Activated T-cell treated with anti-CD3 and anti-CD28 coated beads, Interleukin-2, amount 50 U/mL, for 24 hours (primary cell): Measurements from ENCODE around the gene RAD51AP2.
"Not testable (repeated sequence)": the region's sequence is repeated elsewhere in the genome, so short reads cannot be mapped to it uniquely, and the experiment has no call there.

ENCODE experiments used
- DNase-seq: peaks from one replicate; pipeline ENCODE4 v3.0.0-alpha.2; 2020
- H3K27ac Mint-ChIP-seq: 2 replicates; pipeline ENCODE4 v1.8.0; 2020; ENCODE audit warnings: mild to moderate bottlenecking, mixed read lengths
- H3K27me3 Mint-ChIP-seq: 2 replicates; pipeline ENCODE4 v1.8.0; 2020; ENCODE audit warnings: mixed read lengths
- H3K36me3 Mint-ChIP-seq: 2 replicates; pipeline ENCODE4 v1.8.0; 2020; ENCODE audit warnings: low read depth, mixed read lengths
- H3K4me1 Mint-ChIP-seq: 2 replicates; pipeline ENCODE4 v1.8.0; 2020; ENCODE audit warnings: low read depth, mixed read lengths
- H3K4me3 Mint-ChIP-seq: 2 replicates; pipeline ENCODE4 v1.8.0; 2020; ENCODE audit warnings: mild to moderate bottlenecking, moderate library complexity, mixed read lengths
- H3K9me3 Mint-ChIP-seq: 2 replicates; pipeline ENCODE4 v1.8.0; 2020; ENCODE audit warnings: mixed read lengths

RAD51AP2 gene

GRCh38 chr2:17518212-17519154 is at the start of gene RAD51AP2:
Gene RAD51AP2, minus strand, starts transcription at chr2:17518440. Its CDS starts 25 bp downstream, at chr2:17518415.
- peak; percentile 28 for DNase-seq
- Mint-ChIP-seq H3K4me3 (no peak within 1 kb of the TSS), H3K9me3 (peaks cover 2% of the 10 kb centered on the region), H3K27ac (no peak within 1 kb of the TSS), H3K36me3 (no peaks in the 10 kb centered on the region), H3K4me1 (no peaks in the 10 kb centered on the region), H3K27me3 (peaks cover 35% of the 10 kb centered on the region)

- H3K27ac Mint-ChIP-seq, H3K9me3 Mint-ChIP-seq, H3K27me3 Mint-ChIP-seq, H3K36me3 Mint-ChIP-seq, DNase-seq, H3K4me3 Mint-ChIP-seq, H3K4me1 Mint-ChIP-seq: not testable (repeated sequence)
Observed at GRCh38 chr2:17565726-17566125, 47.5 kb upstream of the RAD51AP2 start.

GRCh38 chr2:17558878-17559277 is 40.6 kb upstream of the RAD51AP2 start:
- no peaks in the 10 kb centered on the region for H3K9me3 Mint-ChIP-seq
- no peaks in the 10 kb centered on the region for H3K36me3 Mint-ChIP-seq
- no peaks in the 10 kb centered on the region for H3K27me3 Mint-ChIP-seq
- no peaks in the 10 kb centered on the region for H3K4me1 Mint-ChIP-seq
- H3K27ac Mint-ChIP-seq, result no peak overlapping the region
- no peak for DNase-seq
- no peak overlapping the region for H3K4me3 Mint-ChIP-seq

GRCh38 chr2:17558053-17558452 is 39.8 kb upstream of the RAD51AP2 start:
- Mint-ChIP-seq H3K36me3 (no peaks in the 10 kb centered on the region), H3K9me3 (no peaks in the 10 kb centered on the region), H3K4me1 (no peaks in the 10 kb centered on the region), H3K4me3 (no peak overlapping the region), H3K27ac (no peak overlapping the region), H3K27me3 (no peaks in the 10 kb centered on the region)
- DNase-seq, result no peak

- no peak for DNase-seq
Observed at GRCh38 chr2:17557596-17557995, 39.4 kb upstream of the RAD51AP2 start.

GRCh38 chr2:17555150-17555549 is 36.9 kb upstream of the RAD51AP2 start:
- no peak overlapping the region for H3K27ac Mint-ChIP-seq
- H3K4me3 Mint-ChIP-seq, result no peak overlapping the region
- H3K36me3 Mint-ChIP-seq, result no peaks in the 10 kb centered on the region
- no peaks in the 10 kb centered on the region for H3K4me1 Mint-ChIP-seq
- no peak for DNase-seq
- H3K9me3 Mint-ChIP-seq, result no peaks in the 10 kb centered on the region
- no peaks in the 10 kb centered on the region for H3K27me3 Mint-ChIP-seq

More at GRCh38 chr2:17557596-17557995, 39.4 kb upstream of the RAD51AP2 start:
- Mint-ChIP-seq H3K27ac (no peak overlapping the region), H3K4me1 (no peaks in the 10 kb centered on the region), H3K4me3 (no peak overlapping the region), H3K27me3 (no peaks in the 10 kb centered on the region), H3K36me3 (no peaks in the 10 kb centered on the region), H3K9me3 (no peaks in the 10 kb centered on the region)

- no peaks in the 10 kb centered on the region for H3K36me3 Mint-ChIP-seq
- H3K4me3 Mint-ChIP-seq, result no peak overlapping the region
- peaks cover 16% of the 10 kb centered on the region for H3K27me3 Mint-ChIP-seq
- no peak overlapping the region for H3K27ac Mint-ChIP-seq
- DNase-seq, result no peak
- H3K4me1 Mint-ChIP-seq, result no peaks in the 10 kb centered on the region
- H3K9me3 Mint-ChIP-seq, result no peaks in the 10 kb centered on the region
Observed at GRCh38 chr2:17550907-17551306, 32.7 kb upstream of the RAD51AP2 start.

GRCh38 chr2:17547737-17548136 is 29.5 kb upstream of the RAD51AP2 start:
- no peak for DNase-seq
- H3K4me3 Mint-ChIP-seq, result no peak overlapping the region
- no peak overlapping the region for H3K27ac Mint-ChIP-seq
- H3K36me3 Mint-ChIP-seq, result no peaks in the 10 kb centered on the region
- H3K4me1 Mint-ChIP-seq, result no peaks in the 10 kb centered on the region
- H3K27me3 Mint-ChIP-seq, result peaks cover 30% of the 10 kb centered on the region
- no peaks in the 10 kb centered on the region for H3K9me3 Mint-ChIP-seq

GRCh38 chr2:17547237-17547636 is 29.0 kb upstream of the RAD51AP2 start:
- no peaks in the 10 kb centered on the region for H3K9me3 Mint-ChIP-seq
- no peak overlapping the region for H3K27ac Mint-ChIP-seq
- no peak overlapping the region for H3K4me3 Mint-ChIP-seq
- no peaks in the 10 kb centered on the region for H3K36me3 Mint-ChIP-seq
- no peak for DNase-seq
- H3K27me3 Mint-ChIP-seq, result peaks cover 33% of the 10 kb centered on the region
- H3K4me1 Mint-ChIP-seq, result no peaks in the 10 kb centered on the region

- Mint-ChIP-seq H3K4me1 (no peaks in the 10 kb centered on the region), H3K27ac (no peak overlapping the region), H3K9me3 (no peaks in the 10 kb centered on the region), H3K4me3 (no peak overlapping the region), H3K27me3 (peaks cover 42% of the 10 kb centered on the region), H3K36me3 (no peaks in the 10 kb centered on the region)
- DNase-seq, result no peak
Observed at GRCh38 chr2:17545680-17546613, 27.7 kb upstream of the RAD51AP2 start.

GRCh38 chr2:17544256-17544655 is 26.0 kb upstream of the RAD51AP2 start:
- no peaks in the 10 kb centered on the region for H3K36me3 Mint-ChIP-seq
- no peaks in the 10 kb centered on the region for H3K4me1 Mint-ChIP-seq
- no peaks in the 10 kb centered on the region for H3K9me3 Mint-ChIP-seq
- no peak overlapping the region for H3K4me3 Mint-ChIP-seq
- H3K27me3 Mint-ChIP-seq, result peaks cover 55% of the 10 kb centered on the region
- DNase-seq, result no peak
- H3K27ac Mint-ChIP-seq, result no peak overlapping the region

GRCh38 chr2:17543848-17544247 is 25.6 kb upstream of the RAD51AP2 start:
- Mint-ChIP-seq H3K36me3 (no peaks in the 10 kb centered on the region), H3K27ac (no peak overlapping the region), H3K9me3 (no peaks in the 10 kb centered on the region), H3K4me3 (no peak overlapping the region), H3K27me3 (peaks cover 55% of the 10 kb centered on the region), H3K4me1 (no peaks in the 10 kb centered on the region)
- DNase-seq, result no peak

- peaks cover 53% of the 10 kb centered on the region for H3K27me3 Mint-ChIP-seq
- no peaks in the 10 kb centered on the region for H3K36me3 Mint-ChIP-seq
- H3K27ac Mint-ChIP-seq, result no peak overlapping the region
- DNase-seq, result no peak
- no peaks in the 10 kb centered on the region for H3K9me3 Mint-ChIP-seq
- H3K4me1 Mint-ChIP-seq, result peaks cover 4% of the 10 kb centered on the region
- H3K4me3 Mint-ChIP-seq, result no peak overlapping the region
Observed at GRCh38 chr2:17543131-17543660, 25.0 kb upstream of the RAD51AP2 start.

- Mint-ChIP-seq H3K36me3 (no peaks in the 10 kb centered on the region), H3K4me1 (peaks cover 5% of the 10 kb centered on the region), H3K27me3 (peaks cover 57% of the 10 kb centered on the region), H3K4me3 (no peak overlapping the region), H3K27ac (no peak overlapping the region), H3K9me3 (no peaks in the 10 kb centered on the region)
- no peak for DNase-seq
Observed at GRCh38 chr2:17542471-17542870, 24.2 kb upstream of the RAD51AP2 start.
